GM19468 (cell line): ENCODE data around the gene SNX20.

Source experiments
- ATAC-seq: cut with Tn5 transposase; IDR thresholded peaks from one replicate; pipeline ENCODE4 v1.9.1; 2021; ENCODE audit warnings: mild to moderate bottlenecking, moderate library complexity, moderate number of reproducible peaks; ENCODE audit not compliant: unreplicated experiment; ENCODE audit errors: extremely low read depth

Gene SNX20

GRCh38 chr16:50665128-50665878, 15.8 kb downstream of the SNX20 start:
- ATAC-seq, result peak; percentile 26

DNA sequence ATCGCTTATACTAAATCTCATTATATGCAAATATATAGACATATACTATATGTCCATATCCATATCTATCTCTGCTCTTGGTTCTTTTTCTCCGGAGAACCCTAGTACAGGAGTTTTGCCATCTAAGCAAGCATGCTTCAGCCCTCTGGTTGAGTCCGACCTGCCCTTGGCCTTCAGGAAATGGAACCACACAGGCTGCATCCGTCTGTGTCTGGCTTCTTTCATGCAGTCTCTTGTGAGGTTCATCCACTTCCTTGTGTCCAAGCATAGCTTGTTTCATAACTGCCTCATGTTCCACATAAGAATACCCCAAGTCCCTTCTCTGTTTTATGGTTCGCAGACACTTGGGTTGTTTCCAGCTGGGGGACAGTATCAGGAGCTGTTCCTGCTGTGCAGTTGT, 16.8 kb downstream of the SNX20 start:
- no peak for ATAC-seq

DNA sequence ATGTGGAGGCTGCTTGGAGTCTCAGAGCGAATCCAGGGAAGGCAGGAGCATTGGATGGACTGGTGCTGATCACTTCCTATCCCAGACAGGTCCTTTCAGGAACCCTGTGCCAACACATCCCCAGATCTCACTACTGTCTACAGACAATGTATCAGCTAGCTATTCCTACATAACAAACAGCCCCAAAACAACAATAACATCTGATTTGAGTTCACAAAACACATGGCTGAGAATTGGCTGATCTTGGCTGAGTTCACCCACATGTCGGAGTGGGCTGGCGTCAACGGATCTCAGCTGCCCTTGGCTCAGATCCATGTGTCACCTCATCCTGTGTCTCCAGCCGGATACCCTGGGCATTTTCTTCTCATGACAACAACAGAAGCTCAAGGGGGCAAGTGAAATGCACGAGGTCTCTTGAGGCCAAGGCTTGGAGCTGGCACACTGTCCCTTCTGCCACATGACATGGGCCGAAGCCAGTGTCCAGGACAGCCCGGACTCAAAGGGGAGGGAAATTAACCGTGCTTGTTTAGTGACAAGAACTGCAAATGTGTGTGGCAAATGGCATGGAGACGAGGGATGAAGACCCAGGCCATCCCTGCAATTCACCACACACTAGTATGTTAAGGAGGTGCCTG, 18.7 kb downstream of the SNX20 start:
- ATAC-seq, result no peak

DNA sequence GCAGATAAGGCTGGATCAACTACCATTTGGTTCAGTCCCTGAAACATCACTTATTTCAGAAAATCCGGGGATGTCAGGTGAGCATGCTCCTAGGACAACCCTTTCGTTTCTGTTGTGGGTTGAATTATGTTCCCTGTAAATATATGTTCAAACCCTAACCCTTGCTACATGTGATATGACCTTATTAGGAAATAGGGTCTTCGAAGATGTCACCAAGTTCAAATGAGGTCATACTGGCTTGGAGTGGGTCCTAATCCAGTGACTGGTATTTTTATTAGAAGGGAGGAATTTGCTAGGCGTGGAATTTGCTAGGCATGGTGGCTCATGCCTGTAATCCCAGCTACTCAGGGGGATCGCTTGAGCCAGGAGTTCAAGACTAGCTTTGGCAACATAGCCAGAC, 21.3 kb downstream of the SNX20 start:
- ATAC-seq, result no peak

- ATAC-seq, result no peak
Observed at GRCh38 chr16:50657241-50657640, 23.9 kb downstream of the SNX20 start.

DNA sequence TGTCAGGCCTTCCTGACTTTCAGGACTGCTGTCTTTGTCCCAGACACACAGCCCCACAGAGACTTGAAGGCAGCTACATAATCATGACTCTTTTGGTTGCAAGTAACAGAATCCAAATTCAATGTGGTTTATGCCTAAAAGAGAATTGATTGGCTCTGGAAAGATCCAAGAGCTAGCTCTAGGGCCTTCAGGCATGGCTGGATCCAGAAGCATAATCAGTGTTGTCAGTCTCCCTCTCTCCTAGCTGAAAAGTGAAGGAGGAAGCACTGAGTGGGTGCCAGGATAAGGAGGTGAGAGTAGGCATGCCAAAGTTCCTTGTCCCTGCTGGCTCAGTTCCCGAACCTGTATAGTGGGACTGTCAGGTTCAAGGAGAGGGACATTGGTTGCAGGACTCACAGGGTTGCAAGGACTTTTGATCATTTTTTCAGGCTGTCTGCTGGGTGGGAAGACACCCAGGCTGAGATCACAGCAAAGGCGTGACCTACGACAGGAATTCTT, 25.5 kb downstream of the SNX20 start:
- no peak for ATAC-seq

GRCh38 chr16:50653633-50654519, 27.2 kb downstream of the SNX20 start:
- no peak for ATAC-seq

DNA sequence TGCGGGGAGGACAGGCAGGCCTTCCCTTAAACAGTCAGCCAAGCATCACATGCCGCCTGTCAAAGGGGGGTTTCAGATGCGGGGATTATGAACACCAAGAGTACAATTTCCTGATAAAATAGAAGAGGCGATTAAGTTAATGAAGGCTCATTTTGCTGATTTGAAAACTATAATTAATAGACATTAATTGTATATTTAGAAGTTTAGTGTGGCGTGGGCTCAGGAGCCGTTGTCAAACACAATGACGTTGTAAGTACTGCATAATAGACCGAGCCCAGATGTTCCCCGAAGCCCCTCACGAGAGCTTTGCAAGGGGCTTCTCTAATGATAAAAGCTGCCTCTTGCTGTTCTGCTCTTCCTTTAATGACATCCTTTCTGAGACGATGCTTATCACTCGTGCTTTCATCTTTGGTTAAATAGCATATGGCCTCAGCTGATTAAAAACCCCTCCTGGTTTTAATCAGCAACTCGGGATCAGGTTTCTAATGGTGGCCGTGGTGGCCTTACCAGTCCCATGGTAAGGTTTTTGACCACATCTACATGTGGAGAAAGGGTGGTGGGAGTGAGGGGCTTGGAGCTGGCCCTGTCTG, 28.2 kb downstream of the SNX20 start:
- ATAC-seq, result no peak

GRCh38 chr16:50651835-50652438, 29.2 kb downstream of the SNX20 start:
- ATAC-seq, result no peak

DNA sequence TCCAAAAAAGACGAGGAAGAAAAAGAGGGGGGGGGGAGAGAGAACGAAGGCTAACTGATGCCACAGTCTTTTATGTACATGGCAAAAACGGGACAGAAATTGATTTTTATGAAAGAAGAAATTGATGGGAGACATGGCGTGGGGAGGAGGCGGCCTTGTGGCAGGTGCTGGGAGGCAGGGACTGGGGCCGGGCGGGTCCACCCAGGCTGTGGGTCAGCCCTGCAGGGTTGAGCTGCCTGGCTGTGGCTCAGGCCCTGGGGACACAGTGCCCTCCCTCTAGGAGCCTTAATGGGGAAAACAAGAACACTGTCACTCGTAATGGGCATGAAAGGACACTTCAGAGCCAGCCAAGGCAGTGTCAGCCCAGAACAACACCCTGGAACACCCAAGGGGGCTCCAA, 34.8 kb downstream of the SNX20 start:
- ATAC-seq, result no peak

DNA sequence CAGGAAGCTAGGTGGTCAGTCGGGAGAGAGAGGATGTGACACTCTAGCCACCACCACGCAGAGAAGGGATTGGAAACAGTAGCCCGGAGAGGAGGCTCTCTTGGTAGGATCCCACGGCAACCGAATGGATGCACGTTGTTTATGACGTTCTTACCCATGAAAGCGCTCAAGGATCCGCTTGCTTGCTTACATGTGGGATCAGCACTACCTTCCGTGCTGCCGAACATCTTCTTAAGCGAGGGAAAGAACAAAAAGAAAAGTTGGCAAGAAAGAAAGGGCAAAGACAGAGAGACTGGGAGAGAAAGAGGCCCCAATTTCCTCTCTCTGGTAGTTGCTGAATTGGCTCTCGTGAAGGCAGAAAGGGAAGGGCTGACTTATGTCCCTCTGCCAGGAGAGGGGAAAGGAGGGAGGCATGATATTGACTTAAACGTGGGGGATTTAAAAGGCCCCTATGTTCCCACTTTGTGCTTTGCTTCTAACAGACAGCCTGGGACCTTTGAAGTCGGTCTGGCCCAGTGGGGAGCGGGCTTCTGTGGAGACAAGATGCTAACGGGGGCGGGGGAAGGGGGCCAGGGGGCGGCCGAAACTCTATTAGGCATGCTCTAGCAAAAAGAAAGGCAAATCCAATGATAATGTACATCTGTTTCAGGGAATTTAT, 35.4 kb downstream of the SNX20 start:
- ATAC-seq, result no peak

DNA sequence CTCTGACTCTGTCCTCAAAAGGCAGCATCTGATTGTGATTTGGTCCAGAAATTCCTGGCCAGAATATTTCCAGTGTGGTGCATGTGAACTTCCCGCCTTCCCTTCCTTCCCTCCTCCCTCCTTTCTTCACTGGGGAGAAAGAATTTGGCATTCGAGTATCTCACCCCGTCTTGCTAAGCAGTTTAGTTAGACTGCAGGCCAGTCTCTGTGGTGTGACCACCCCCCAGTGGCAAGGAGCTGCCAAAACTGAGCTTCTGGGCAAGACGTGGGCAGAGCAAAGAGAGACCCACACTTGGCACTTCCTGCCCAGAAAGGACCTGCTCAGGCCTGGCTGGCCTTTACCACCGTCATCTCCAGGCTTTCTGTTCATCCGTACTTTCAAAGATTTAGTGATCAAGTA, 36.4 kb downstream of the SNX20 start:
- no peak for ATAC-seq

GRCh38 chr16:50644245-50644644, 36.9 kb downstream of the SNX20 start:
- ATAC-seq, result no peak

- ATAC-seq, result no peak
Observed at GRCh38 chr16:50643192-50643591, 37.9 kb downstream of the SNX20 start.

DNA sequence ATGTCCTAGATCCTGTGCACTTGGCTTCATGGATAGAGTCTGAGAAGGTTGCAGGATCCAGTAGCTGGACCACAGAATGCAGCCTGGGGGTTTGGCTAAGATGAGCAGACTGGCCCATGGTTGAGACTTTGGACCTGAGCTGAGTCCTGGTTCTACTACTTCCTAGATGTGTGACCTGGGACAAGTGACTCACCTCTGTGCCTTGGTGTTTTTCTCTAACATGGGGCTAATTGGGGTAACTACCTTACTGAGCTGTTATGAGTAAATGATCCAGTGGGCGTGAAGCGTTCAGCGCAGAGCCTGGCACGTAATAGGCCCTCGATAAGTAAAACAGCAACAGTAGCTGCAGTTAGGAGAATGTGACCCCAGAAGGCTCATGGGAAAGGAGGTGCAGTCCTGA, 38.8 kb downstream of the SNX20 start:
- ATAC-seq, result no peak

DNA sequence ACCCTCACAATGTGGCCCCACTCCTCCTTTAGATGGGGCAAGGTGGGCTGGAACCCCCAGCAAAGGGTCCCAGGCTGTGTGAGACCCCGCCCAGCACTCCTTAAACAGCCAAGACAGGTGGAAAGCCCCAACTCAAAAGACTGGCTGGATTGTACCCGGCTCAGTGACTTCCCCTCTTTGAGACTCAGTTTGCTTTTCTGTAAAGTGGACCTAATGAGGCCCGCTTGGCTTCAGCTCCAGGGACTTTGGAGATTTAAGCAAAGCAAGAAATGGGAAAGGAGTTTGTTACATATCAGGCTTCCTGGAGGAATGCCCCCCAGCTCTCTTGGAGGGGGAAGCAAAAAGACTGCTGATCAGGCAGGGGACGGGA, 39.3 kb downstream of the SNX20 start:
- ATAC-seq, result no peak

- no peak for ATAC-seq
Observed at GRCh38 chr16:50640919-50641817, 39.9 kb downstream of the SNX20 start.

- no peak for ATAC-seq
Observed at GRCh38 chr16:50640391-50640790, 40.7 kb downstream of the SNX20 start.
